ENCODE results near the gene TRAP1.
"Not testable (repeated sequence)": the region's sequence is repeated elsewhere in the genome, so short reads cannot be mapped to it uniquely, and the experiment has no call there.

Gene TRAP1

DNA sequence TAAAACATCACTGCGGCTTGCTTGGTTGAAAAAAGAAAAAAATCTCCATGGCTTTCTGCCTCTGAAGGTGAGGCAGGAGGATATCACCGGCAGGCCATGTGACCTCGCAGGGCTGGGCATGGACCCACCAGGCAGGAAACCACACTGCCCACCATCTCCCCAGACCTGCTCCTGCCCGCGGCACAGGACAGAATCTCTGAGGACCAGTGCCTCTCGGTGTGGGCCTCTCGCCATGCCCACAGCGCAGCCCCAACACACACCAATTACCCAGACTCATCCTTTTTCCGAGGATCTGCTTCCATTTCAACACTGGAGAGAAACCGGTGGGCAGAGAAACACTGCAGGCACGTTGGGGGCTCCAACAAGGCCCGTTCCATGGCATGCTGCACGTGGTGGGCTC is 46.6 kb downstream of the TRAP1 start:
- no peak for DNase-seq

DNA sequence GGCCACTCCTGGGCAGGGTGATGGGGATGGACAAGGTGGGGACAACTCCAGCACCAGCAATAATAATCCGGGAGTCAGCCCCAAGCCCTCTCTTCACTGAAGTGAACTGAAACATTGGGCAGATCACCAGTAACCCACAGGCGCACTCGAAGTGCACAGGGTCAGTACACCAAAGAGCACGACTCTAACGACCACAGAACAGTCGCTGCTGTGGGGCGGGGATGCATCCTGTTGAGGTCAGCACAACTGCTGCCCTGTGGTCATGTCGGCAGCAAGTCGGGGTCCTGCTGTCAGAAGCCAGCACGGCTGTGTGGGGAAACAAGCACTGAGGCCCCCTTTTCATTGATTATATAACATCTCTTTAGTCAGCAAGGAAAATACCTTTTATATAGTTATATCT is 48.2 kb downstream of the TRAP1 start:
- no peak for DNase-seq

- DNase-seq: no peak
These were observed 48.7 kb downstream of the TRAP1 start for GRCh38 chr16:3668626-3669025.

DNA sequence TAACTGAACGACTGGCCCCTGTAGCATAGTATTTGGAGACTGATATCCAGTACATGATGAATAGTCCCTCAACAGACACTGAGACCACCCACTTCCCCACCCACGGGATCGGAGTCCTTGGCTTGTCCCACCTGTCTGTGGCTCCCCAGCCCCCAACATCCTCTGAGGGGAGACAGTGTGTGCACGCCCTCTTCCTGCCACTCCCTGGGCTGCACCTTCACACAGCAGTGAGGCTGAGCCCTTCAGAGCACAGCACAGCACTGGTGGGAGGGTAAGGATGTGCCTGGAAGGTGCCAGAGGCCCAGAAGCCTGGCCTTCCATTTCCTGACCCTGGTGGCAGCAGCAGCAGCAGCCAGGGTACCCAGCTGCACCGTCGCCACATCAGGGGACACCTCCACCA is 51.8 kb downstream of the TRAP1 start:
- no peak for DNase-seq

- DNase-seq: no peak
These were observed 53.0 kb downstream of the TRAP1 start for GRCh38 chr16:3664187-3664896.

- no peak for DNase-seq
These were observed 54.7 kb downstream of the TRAP1 start for GRCh38 chr16:3662601-3663000.

DNA sequence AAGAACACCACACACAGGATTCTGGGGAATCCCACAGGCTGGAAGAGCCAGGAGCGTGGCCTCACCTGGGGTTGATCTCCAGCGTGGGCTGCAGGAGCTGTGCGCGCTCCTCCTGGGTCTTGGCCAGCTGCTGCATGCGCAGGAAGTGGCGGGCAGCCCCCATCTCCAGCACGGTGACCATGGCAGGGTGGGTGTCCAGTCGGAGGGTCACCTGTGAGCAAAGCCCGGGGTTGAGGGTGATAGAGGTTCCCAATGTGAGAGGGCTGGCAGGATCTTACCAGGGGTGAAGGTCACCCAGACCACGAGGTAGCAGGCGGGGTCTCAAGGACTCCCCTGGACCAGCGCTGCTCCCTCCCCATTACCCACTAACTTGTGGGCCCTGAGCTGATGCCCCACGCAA is 55.4 kb downstream of the TRAP1 start:
- no peak for DNase-seq

GRCh38 chr16:3661311-3661710 is 56.0 kb downstream of the TRAP1 start:
- DNase-seq: no peak

- DNase-seq: no peak
These were observed 58.1 kb downstream of the TRAP1 start for GRCh38 chr16:3659251-3659650.

- peak; percentile 12 for DNase-seq
These were observed 60.5 kb downstream of the TRAP1 start for GRCh38 chr16:3656491-3657468.

- not testable (repeated sequence) for DNase-seq
These were observed 61.2 kb downstream of the TRAP1 start for GRCh38 chr16:3656160-3656490.

DNA sequence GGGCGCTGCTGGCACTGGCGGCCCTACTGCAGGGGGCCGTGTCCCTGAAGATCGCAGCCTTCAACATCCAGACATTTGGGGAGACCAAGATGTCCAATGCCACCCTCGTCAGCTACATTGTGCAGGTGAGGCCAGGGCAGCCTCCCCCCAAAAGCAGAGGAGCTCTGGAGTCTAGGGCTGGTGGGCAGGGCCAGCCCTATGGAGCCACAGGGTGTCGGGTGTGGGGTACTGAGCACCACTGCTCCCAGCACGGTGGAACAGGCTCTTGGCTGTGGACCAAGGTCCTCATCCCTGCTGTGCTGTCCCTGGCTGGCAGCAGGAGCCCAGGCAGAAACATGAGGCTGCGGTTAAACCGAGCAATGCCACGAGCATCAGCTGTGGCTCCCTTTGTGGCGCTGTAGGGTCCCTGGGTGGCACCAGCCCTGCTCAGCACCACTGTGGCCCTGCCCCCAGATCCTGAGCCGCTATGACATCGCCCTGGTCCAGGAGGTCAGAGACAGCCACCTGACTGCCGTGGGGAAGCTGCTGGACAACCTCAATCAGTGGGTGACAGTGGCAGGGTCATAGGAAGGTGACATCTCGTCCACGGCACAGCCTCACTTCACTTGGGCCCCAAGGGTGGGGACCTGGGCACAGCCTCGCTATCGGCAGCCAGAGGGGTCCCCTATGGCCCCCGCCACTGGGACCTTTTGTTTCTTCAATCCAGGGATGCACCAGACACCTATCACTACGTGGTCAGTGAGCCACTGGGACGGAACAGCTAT is 61.7 kb downstream of the TRAP1 start:
- DNase-seq: no peak

DNA sequence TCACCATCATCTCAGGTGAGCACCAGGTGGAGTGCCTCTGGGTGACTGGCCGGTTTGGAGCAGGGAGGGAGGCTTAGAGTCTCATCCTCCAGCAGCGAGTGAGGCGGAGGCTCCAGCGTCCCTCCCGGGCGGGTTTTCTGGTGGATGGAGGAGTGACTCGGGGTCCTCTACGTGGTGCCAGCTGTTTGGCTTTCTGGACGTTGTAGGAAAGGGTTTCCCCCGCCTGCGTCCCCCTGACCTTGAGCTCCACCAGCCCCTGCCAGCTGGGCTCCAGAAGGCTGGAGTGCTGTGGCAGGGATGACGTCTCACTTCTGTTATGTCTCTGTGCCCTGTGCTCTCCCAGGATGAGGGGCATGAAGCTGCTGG is 62.3 kb downstream of the TRAP1 start:
- no peak for DNase-seq

DNA sequence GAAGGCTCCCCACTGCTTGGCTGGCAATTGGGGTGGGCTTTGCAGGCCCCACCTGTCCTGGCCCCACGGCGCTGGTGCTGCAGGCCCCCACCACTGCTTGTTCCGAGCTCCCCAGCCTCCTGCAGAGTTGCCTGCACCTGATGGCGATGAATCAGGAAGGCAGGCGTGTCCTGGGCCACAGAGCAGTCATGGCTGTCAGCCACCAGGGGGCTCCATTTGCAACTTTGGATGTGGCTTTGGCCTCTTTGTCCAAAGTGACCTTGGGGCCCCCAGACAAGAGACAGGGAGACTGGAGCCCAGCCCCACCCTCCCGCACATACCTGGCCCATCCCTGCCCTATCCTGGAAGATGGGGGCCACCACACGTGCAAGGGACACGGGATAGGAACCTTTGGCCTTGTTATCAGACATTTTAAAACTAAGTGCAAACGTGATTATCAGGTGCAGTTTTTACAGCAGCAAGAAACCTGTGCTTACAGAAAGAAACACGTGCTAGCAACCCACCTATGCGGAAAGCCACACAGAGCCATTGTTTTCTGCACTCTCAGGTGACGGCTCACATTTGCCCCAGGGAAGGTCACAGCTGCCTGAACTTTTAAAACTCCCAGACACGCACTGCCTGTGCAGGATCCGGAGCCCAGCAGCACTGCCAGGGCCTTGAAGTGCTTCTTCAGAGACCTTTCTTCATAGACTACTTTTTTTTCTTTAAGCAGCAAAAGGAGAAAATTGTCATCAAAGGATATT is 62.9 kb downstream of the TRAP1 start, which contains the start of gene DNASE1:
DNASE1 (plus strand) TSS at position 443 of the 743 bp plus-strand sequence. CDS start 683 bp downstream, outside the sequence.
- peak; percentile 76 for DNase-seq

DNA sequence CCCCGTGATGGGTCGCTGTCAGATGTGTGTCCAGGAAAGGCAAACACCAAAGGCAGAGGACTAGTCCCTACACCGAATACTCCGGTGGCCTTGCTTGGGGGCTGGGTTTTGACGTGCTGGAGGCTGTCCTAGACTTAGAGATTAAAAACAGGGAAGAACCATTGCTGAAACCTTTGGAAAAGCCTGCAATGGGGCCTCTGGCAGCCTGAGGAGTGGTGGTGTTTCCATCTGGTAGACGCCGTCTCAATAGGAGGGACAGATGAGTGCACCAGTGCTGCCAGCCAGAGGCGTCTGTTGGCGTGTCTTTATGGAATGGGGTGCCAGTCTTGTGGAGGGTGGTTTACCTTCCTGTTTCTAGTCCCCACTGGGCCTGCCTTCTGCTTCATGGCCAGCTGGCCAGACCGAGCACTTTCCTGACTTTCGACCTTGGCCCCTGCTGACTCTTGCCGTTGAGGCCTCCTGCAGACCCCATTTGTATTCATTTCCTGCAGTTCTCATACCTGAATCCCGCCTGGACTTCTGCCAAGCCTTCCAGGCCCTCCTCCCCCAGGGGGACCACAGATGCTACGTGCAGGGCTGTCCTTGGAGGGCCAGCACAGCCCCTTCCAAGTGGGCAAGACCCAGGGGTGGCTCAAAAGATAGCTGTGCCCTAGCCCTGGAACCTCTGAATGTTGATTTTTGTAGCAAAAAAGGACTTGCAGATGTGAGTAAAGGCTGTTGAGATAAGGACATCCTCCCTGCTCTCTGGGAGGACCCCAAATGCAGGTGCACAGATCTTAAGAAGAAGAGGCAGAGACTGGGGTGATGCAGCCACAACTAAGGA is 64.7 kb downstream of the TRAP1 start:
- DNase-seq: no peak

- no peak for DNase-seq
These were observed 65.6 kb downstream of the TRAP1 start for GRCh38 chr16:3651461-3652372.

DNA sequence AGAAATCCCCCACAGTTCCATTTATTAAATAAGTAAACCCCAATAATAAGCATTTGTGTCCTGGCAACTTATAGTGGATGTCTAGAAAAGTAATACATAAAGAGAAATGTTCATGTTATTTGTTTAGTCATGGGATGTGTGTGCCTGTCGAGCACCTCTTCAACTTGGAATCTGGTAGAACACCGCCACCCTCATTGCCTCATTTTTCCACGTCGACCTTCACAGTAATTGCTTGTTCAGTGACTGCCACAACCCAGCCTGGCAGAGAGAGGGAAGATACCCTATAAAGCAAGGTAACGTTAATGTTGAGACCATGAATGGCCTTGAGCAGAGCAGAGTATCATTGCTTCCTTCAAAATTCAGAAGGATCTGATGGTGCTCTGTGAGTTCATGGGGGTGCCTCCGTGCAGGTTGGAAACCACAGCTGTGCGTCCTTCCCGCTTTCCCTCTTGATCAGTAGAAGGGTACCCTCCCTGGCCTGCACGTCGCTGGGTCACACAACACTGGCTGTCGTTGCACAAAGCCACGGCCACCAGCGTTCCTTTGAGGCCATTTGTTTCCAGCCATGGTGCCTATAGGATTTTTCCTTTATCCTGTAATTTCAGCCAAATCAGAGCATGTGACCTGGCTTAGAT is 66.6 kb downstream of the TRAP1 start:
- DNase-seq: peak; percentile 14

GRCh38 chr16:3646348-3646920 is 70.9 kb downstream of the TRAP1 start:
- peak; percentile 96 for DNase-seq

- DNase-seq: peak; percentile 87
These were observed 71.6 kb downstream of the TRAP1 start for GRCh38 chr16:3645504-3646347.
